PC-9 (cell line): ENCODE results near the gene PEF1. TPM values are rescaled to one million over a fixed set of nuclear protein-coding genes. Genes with fewer than 3 reads are reported as not detected.

Experiments used
- BruUV-seq: library from RNA; stranded (reverse); fragments of 400-500 nt; replicated peaks from 2 replicates; lab custom pipeline; 2021; lab: Mats Ljungman, UMichigan
- CTCF ChIA-PET: fragments of 300-600 bp; sonication (Branson Sonifier 250); formaldehyde crosslinking; loops from one replicate; lab custom pipeline; 2022; ENCODE audit warnings: antibody characterized with exemption; lab: Charles Lee
- POLR2A ChIA-PET: fragments of 300-600 bp; sonication (Branson Sonifier 250); formaldehyde crosslinking; loops from one replicate; lab custom pipeline; 2022; ENCODE audit warnings: antibody characterized with exemption; ENCODE audit not compliant: unreplicated experiment; lab: Charles Lee
- DNase-seq, 2 experiments: peaks; one replicate each; pipeline versions ENCODE4 v3.0.0 to v3.0.0-alpha.2; 2015 to 2022; ENCODE audit warnings: mixed read lengths in 1 of 2
- H2AFZ ChIP-seq: fragments of 200-600 bp; sonication (generic); 2 replicates; pipeline ENCODE4 v1.8.1; 2017; ENCODE audit warnings: antibody characterized with exemption
- H3F3A ChIP-seq: fragments of 200-600 bp; sonication (generic); 2 replicates; pipeline ENCODE4 v1.8.1; 2017; ENCODE audit warnings: antibody characterized with exemption, mild to moderate bottlenecking, low read depth; ENCODE audit not compliant: insufficient read depth
- H3K27ac ChIP-seq: fragments of 200-600 bp; sonication (generic); 2 replicates; pipeline ENCODE4 v1.6.1; 2016; ENCODE audit warnings: mixed run types
- H3K27me3 ChIP-seq: fragments of 200-600 bp; sonication (generic); 2 replicates; pipeline ENCODE4 v1.6.1; 2016; ENCODE audit warnings: low read depth, mixed run types; ENCODE audit not compliant: insufficient read depth
- H3K36me3 ChIP-seq: fragments of 200-600 bp; sonication (generic); 2 replicates; pipeline ENCODE4 v1.6.1; 2016; ENCODE audit warnings: low read depth, mixed run types
- H3K4me1 ChIP-seq: fragments of 200-600 bp; sonication (generic); replicated peaks from 2 replicates; pipeline ENCODE4 v1.6.1; 2016; ENCODE audit warnings: mixed run types; ENCODE audit not compliant: insufficient read depth
- H3K4me2 ChIP-seq: fragments of 200-600 bp; sonication (generic); 2 replicates; pipeline ENCODE4 v1.6.1; 2017; ENCODE audit warnings: mixed run types
- H3K4me3 ChIP-seq: fragments of 200-600 bp; sonication (generic); 2 replicates; pipeline ENCODE4 v1.6.1; 2016; ENCODE audit warnings: mixed run types
- H3K79me2 ChIP-seq: fragments of 200-600 bp; sonication (generic); 2 replicates; pipeline ENCODE4 v1.6.1; 2017; ENCODE audit warnings: low read depth, mixed run types
- H3K9me2 ChIP-seq: fragments of 200-600 bp; sonication (generic); 2 replicates; pipeline ENCODE4 v1.8.1; 2017; ENCODE audit warnings: mild to moderate bottlenecking; ENCODE audit not compliant: insufficient read depth
- H3K9me3 ChIP-seq: fragments of 200-600 bp; sonication (generic); 2 replicates; pipeline ENCODE4 v1.8.1; 2016; ENCODE audit warnings: low read depth; ENCODE audit not compliant: insufficient read depth
- H4K20me1 ChIP-seq: fragments of 200-600 bp; sonication (generic); 2 replicates; pipeline ENCODE4 v1.8.1; 2017; ENCODE audit not compliant: insufficient read depth
- CTCF ChIP-seq: fragments of 200-600 bp; sonication (generic); conservative IDR thresholded peaks from 2 replicates; pipeline ENCODE4 v1.6.1; 2017; ENCODE audit warnings: mixed run types, antibody characterized with exemption, mild to moderate bottlenecking, moderate library complexity
- EZH2 ChIP-seq: fragments of 200-600 bp; sonication (generic); IDR thresholded peaks from 2 replicates; pipeline ENCODE4 v1.8.0; 2017; ENCODE audit warnings: antibody characterized with exemption, low read depth
- intact Hi-C: fragments of 100-400 bp; cut with micrococcal nuclease; formaldehyde crosslinking; loops from one replicate; pipeline ENCODE4 v1.10.0; 2022; ENCODE audit not compliant: unreplicated experiment
- total RNA-seq: library from RNA; stranded (reverse); gene quantifications from 2 replicates; pipeline ENCODE4 v1.2.3, GENCODE V29; 2021

The PEF1 gene
- total RNA-seq, 1 experiment from 2014 or later = 40.3 TPM

- H2AFZ ChIP-seq = no peak overlapping the region
- no peaks in the 10 kb centered on the region for H3K9me2 ChIP-seq
- TF ChIP-seq CTCF = no peak
- TF ChIP-seq EZH2 = no peak
- peaks cover 8% of the 10 kb centered on the region; the same call in 1 of the 2 replicates for H3F3A ChIP-seq
- BruUV-seq = no TSS peak
- no peaks in the 10 kb centered on the region for H3K4me1 ChIP-seq
- H3K9me3 ChIP-seq = no peaks in the 10 kb centered on the region
- DNase-seq = no peak
- H3K27ac ChIP-seq = no peak overlapping the region
- no peaks in the 10 kb centered on the region for H3K79me2 ChIP-seq
- ChIA-PET CTCF (no interaction called here), POLR2A (no interaction called here)
- intact Hi-C loops = no loop called here
- H3K36me3 ChIP-seq = no peaks in the 10 kb centered on the region
- no peak overlapping the region for H3K4me2 ChIP-seq
- H3K4me3 ChIP-seq = no peak overlapping the region
- H3K27me3 ChIP-seq = no peaks in the 10 kb centered on the region
- H4K20me1 ChIP-seq = no peaks in the 10 kb centered on the region
These were observed 29.3 kb downstream of the PEF1 start for GRCh38 chr1:31615414-31615813.

- CTCF ChIA-PET = no interaction called here
- Histone ChIP-seq H4K20me1 (no peaks in the 10 kb centered on the region), H3K9me2 (no peaks in the 10 kb centered on the region), H3K4me1 (no peaks in the 10 kb centered on the region), H3K27ac (no peak overlapping the region), H3K27me3 (no peaks in the 10 kb centered on the region), H2AFZ (no peak overlapping the region), H3K4me2 (no peak overlapping the region), H3K36me3 (no peaks in the 10 kb centered on the region), H3K4me3 (no peak overlapping the region), H3K79me2 (no peaks in the 10 kb centered on the region), H3K9me3 (no peaks in the 10 kb centered on the region), H3F3A (peaks cover 8% of the 10 kb centered on the region; the same call in 1 of the 2 replicates)
- TF ChIP-seq EZH2 = no peak
- TF ChIP-seq CTCF = no peak
- POLR2A ChIA-PET = no interaction called here
- BruUV-seq = no TSS peak
- DNase-seq = no peak
- intact Hi-C loops = no loop called here
These were observed 30.2 kb downstream of the PEF1 start for GRCh38 chr1:31614414-31615005.

GRCh38 chr1:31609514-31610118, 35.1 kb downstream of the PEF1 start:
- BruUV-seq = no TSS peak
- no peaks in the 10 kb centered on the region for H3K9me2 ChIP-seq
- H3F3A ChIP-seq = peaks cover 8% of the 10 kb centered on the region; the same call in 1 of the 2 replicates
- ChIA-PET POLR2A (no interaction called here), CTCF (no interaction called here)
- no peak for TF ChIP-seq CTCF
- no peak for TF ChIP-seq EZH2
- H4K20me1 ChIP-seq = no peaks in the 10 kb centered on the region
- H3K27me3 ChIP-seq = no peaks in the 10 kb centered on the region
- H3K4me2 ChIP-seq = no peak overlapping the region
- H2AFZ ChIP-seq = no peak overlapping the region
- no peaks in the 10 kb centered on the region for H3K9me3 ChIP-seq
- DNase-seq = no peak
- intact Hi-C loops = no loop called here
- no peaks in the 10 kb centered on the region for H3K36me3 ChIP-seq
- H3K79me2 ChIP-seq = no peaks in the 10 kb centered on the region
- H3K4me3 ChIP-seq = no peak overlapping the region
- no peak overlapping the region for H3K27ac ChIP-seq
- no peaks in the 10 kb centered on the region for H3K4me1 ChIP-seq
